Measurements from ENCODE around the gene RNF5.

GRCh38 chr6:32192608-32193039, 14.4 kb downstream of the RNF5 start, which contains the start of gene GPSM3:
- TF ChIP-seq CTCF (IDR thresholded peaks at IDR 0.05) (no peak), POLR2AphosphoS5 (IDR thresholded peaks at IDR 0.05) (no peak), POLR2A (IDR thresholded peaks at IDR 0.05) (no peak)
